Loucy (cell line): ENCODE data around the gene GGT7.

Experiments used
- H2AFZ ChIP-seq: fragments of 200-600 bp; sonication (generic); 2 replicates; pipeline ENCODE4 v1.6.0; 2016; ENCODE audit warnings: antibody characterized with exemption, mild to moderate bottlenecking, low read length, moderate library complexity
- H3F3A ChIP-seq: fragments of 200-600 bp; 2 replicates; pipeline ENCODE4 v1.6.0; 2016; ENCODE audit warnings: antibody characterized with exemption, low read depth, mild to moderate bottlenecking
- H3K27me3 ChIP-seq: fragments of 200-600 bp; sonication (generic); 2 replicates; pipeline ENCODE4 v1.6.1; 2014; ENCODE audit warnings: low read length, mild to moderate bottlenecking; ENCODE audit not compliant: insufficient read depth, poor library complexity, severe bottlenecking
- H3K36me3 ChIP-seq: fragments of 200-600 bp; sonication (generic); 2 replicates; pipeline ENCODE4 v1.6.1; 2016; ENCODE audit warnings: low read length; ENCODE audit not compliant: insufficient read depth
- H3K4me1 ChIP-seq: fragments of 200-600 bp; sonication (generic); 2 replicates; pipeline ENCODE4 v1.5.1; 2014; ENCODE audit warnings: low read length, mild to moderate bottlenecking; ENCODE audit not compliant: insufficient read depth, poor library complexity, severe bottlenecking
- H3K4me2 ChIP-seq: fragments of 200-600 bp; sonication (generic); 2 replicates; pipeline ENCODE4 v1.6.0; 2014; ENCODE audit warnings: antibody characterized with exemption, low read length, low read depth, mild to moderate bottlenecking; ENCODE audit not compliant: poor library complexity, severe bottlenecking
- H3K4me3 ChIP-seq: fragments of 200-600 bp; sonication (generic); 2 replicates; pipeline ENCODE4 v1.5.1; 2014; ENCODE audit warnings: low read length, mild to moderate bottlenecking, mixed read lengths; ENCODE audit not compliant: poor library complexity, severe bottlenecking
- H3K79me2 ChIP-seq: fragments of 200-600 bp; sonication (generic); 2 replicates; pipeline ENCODE4 v1.6.1; 2014; ENCODE audit warnings: low read length; ENCODE audit not compliant: insufficient read depth
- H3K9ac ChIP-seq: fragments of 200-600 bp; sonication (generic); 2 replicates; pipeline ENCODE4 v1.6.0; 2014; ENCODE audit warnings: mild to moderate bottlenecking, low read depth, low read length, moderate library complexity; ENCODE audit not compliant: poor library complexity, severe bottlenecking
- H3K9me2 ChIP-seq: fragments of 200-600 bp; sonication (generic); replicated peaks from 2 replicates; pipeline ENCODE4 v1.6.1; 2016; ENCODE audit warnings: low read depth, low read length, mixed read lengths
- H3K9me3 ChIP-seq: fragments of 200-600 bp; sonication (generic); 2 replicates; pipeline ENCODE4 v1.6.1; 2014; ENCODE audit warnings: mild to moderate bottlenecking, antibody characterized with exemption, low read length, low read depth; ENCODE audit not compliant: insufficient read depth
- H4K20me1 ChIP-seq: fragments of 200-600 bp; sonication (generic); 2 replicates; pipeline ENCODE4 v1.6.0; 2014; ENCODE audit warnings: antibody characterized with exemption, low read length, mild to moderate bottlenecking; ENCODE audit not compliant: insufficient read depth, poor library complexity, severe bottlenecking
- EZH2phosphoT487 ChIP-seq: fragments of 200-600 bp; IDR thresholded peaks from 2 replicates; pipeline ENCODE4 v1.6.1; 2018; ENCODE audit warnings: antibody characterized with exemption, mild to moderate bottlenecking, moderate library complexity, borderline replicate concordance
- TF ChIP-seq, protein P1 (sequence below): fragments of 200-600 bp; sonication (generic); conservative IDR thresholded peaks from 2 replicates; pipeline ENCODE4 v1.5.1; 2014; ENCODE audit warnings: mild to moderate bottlenecking, antibody characterized with exemption, low read length

Gene GGT7

DNA sequence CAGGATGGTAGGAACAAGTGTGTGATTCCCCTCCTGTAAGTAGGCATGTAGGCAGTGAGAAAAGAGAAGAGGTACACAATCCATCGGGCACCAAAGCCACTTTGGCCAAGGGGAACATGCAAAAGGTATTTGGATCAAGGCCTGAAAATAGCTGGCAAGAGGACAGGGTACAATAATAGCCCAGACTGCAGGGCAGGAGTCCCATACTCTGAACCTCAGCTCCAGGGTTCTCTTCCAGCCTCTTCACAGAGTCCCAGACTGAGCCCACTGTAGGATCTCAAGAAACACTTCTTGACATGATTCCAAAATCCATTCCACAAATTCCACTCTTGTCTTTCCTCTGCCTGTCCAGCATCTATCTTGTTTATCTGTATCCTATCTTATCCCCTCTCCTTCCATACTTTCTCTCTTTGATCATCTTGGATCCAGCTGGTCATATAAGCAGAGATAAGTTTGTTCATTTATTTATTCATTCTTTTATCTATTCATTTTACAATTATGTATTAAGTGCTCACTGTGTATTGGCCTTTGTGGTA lies 23.5 kb upstream of the GGT7 start:
- H3K79me2 ChIP-seq = no peaks in the 10 kb centered on the region
- H3K9me3 ChIP-seq = no peaks in the 10 kb centered on the region
- no peaks in the 10 kb centered on the region for H3F3A ChIP-seq
- no peak overlapping the region for H3K4me3 ChIP-seq
- no peak overlapping the region for H3K9ac ChIP-seq
- TF ChIP-seq, protein P1, sequence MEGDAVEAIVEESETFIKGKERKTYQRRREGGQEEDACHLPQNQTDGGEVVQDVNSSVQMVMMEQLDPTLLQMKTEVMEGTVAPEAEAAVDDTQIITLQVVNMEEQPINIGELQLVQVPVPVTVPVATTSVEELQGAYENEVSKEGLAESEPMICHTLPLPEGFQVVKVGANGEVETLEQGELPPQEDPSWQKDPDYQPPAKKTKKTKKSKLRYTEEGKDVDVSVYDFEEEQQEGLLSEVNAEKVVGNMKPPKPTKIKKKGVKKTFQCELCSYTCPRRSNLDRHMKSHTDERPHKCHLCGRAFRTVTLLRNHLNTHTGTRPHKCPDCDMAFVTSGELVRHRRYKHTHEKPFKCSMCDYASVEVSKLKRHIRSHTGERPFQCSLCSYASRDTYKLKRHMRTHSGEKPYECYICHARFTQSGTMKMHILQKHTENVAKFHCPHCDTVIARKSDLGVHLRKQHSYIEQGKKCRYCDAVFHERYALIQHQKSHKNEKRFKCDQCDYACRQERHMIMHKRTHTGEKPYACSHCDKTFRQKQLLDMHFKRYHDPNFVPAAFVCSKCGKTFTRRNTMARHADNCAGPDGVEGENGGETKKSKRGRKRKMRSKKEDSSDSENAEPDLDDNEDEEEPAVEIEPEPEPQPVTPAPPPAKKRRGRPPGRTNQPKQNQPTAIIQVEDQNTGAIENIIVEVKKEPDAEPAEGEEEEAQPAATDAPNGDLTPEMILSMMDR = no peak
- TF ChIP-seq EZH2phosphoT487 = no peak
- H3K36me3 ChIP-seq = no peaks in the 10 kb centered on the region
- H2AFZ ChIP-seq = no peak overlapping the region
- H4K20me1 ChIP-seq = no peaks in the 10 kb centered on the region
- no peaks in the 10 kb centered on the region for H3K9me2 ChIP-seq
- H3K4me2 ChIP-seq = no peak overlapping the region
- H3K27me3 ChIP-seq = no peaks in the 10 kb centered on the region
- peaks cover 13% of the 10 kb centered on the region for H3K4me1 ChIP-seq

DNA sequence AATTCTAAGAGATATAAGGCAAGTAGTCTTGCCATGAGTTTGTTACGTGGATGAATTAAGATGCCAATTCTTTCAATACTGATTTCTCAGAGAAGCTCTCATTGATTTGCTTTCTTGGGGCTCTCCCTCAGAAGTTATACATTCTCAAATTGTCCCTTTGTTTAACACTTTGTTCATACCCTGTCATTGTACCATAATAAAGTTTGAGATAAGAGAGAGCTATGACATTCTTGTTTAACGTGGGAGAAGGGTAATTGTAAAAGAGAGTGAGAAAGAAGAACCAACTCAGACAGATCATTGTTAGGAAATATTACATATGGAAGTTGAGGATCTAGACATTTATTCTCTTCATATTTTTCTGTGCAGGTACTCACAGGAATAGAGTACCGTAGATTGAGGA lies 22.8 kb upstream of the GGT7 start:
- H3K4me2 ChIP-seq = no peak overlapping the region
- no peaks in the 10 kb centered on the region for H3K36me3 ChIP-seq
- H3K9me3 ChIP-seq = no peaks in the 10 kb centered on the region
- H3K9ac ChIP-seq = no peak overlapping the region
- H3K4me3 ChIP-seq = no peak overlapping the region
- no peaks in the 10 kb centered on the region for H3K9me2 ChIP-seq
- H3F3A ChIP-seq = no peaks in the 10 kb centered on the region
- TF ChIP-seq, protein P1 = no peak
- no peak for TF ChIP-seq EZH2phosphoT487
- H3K79me2 ChIP-seq = no peaks in the 10 kb centered on the region
- H3K27me3 ChIP-seq = no peaks in the 10 kb centered on the region
- H3K4me1 ChIP-seq = peaks cover 13% of the 10 kb centered on the region
- no peaks in the 10 kb centered on the region for H4K20me1 ChIP-seq
- no peak overlapping the region for H2AFZ ChIP-seq

DNA sequence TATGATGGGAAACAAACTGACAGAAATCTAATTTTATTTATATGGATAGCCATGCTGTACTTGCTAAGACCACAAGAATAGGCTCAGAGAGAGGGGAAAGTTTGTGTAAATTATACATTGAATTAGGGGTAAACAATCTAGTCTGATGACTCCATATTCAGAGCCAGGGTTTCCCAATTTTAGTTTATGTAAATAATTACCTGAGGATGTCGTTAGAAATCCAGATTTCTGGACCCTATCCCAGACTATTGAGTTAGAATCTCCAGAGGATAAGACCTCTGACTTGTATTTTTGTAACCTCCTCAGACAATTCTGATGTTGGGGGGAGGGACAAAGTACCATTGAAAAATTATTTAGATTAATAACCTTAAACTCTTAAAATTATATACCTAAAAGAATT lies 22.1 kb upstream of the GGT7 start:
- no peaks in the 10 kb centered on the region for H3F3A ChIP-seq
- no peaks in the 10 kb centered on the region for H3K79me2 ChIP-seq
- no peak overlapping the region for H3K9ac ChIP-seq
- no peaks in the 10 kb centered on the region for H3K9me3 ChIP-seq
- H3K4me2 ChIP-seq = no peak overlapping the region
- H3K4me1 ChIP-seq = peaks cover 13% of the 10 kb centered on the region
- H3K27me3 ChIP-seq = no peaks in the 10 kb centered on the region
- H3K36me3 ChIP-seq = no peaks in the 10 kb centered on the region
- no peaks in the 10 kb centered on the region for H3K9me2 ChIP-seq
- no peak overlapping the region for H2AFZ ChIP-seq
- no peak for TF ChIP-seq EZH2phosphoT487
- TF ChIP-seq, protein P1 = no peak
- no peaks in the 10 kb centered on the region for H4K20me1 ChIP-seq
- no peak overlapping the region for H3K4me3 ChIP-seq
